GM21529 (cell line): ENCODE measurements around the gene GPR68.
"Not testable (repeated sequence)": the region's sequence is repeated elsewhere in the genome, so short reads cannot be mapped to it uniquely, and the experiment has no call there.

Experiments
- ATAC-seq: cut with Tn5 transposase; IDR thresholded peaks from one replicate; pipeline ENCODE4 v1.9.1; 2021; ENCODE audit not compliant: unreplicated experiment

GPR68 gene

DNA sequence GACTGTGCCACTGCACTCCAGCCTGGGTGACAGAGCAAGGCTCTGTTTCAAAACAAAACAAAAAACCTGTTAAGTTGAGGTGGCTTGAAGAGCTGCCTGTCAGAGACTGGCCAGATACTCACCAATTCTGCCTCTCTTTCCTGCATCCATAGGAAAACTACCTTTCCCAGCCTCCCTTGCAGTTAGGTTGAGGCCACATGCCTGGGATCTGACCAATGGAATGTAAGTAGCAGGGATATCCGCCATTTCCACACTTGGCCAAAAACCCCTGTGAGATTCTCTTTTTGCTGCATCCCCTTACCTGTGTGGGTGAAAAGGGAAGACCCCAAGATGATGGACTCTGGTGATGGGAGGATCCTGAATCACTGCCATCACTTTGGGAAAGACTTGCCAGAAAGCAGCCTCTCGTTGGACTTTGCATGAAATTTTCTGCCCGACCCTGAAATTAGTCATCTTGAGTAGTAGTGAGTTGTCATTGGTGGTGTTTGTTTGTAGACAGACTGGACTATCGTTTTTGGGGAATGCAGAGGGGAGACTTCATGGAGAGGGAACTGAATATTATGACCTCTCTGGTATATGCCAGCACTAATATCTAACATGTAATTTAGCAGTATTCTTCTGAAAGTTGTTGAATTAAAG is 14.0 kb downstream of the GPR68 start:
- ATAC-seq: no peak

DNA sequence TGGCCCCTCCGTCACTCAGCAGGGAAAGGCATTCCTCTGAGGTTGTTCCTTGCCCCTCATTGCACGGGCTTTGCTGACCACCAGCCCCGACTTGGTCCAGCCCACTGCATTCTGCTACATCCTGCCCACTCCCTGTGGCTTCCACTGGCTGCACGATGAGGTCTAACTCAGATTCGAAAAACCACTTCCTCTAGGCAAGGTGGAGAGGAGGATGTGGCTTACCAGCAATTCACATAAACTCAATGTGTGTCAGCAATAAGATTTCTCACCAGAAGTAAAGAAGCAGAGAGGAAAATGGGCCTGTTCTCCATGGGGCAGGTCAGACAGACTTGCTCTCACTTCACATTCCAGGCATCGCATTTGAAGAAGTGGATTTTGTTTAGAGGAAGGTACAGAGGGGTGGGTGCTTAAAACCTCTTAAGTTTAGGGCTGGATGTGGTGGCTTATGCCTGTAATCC is 14.7 kb downstream of the GPR68 start:
- ATAC-seq: peak; percentile 69

DNA sequence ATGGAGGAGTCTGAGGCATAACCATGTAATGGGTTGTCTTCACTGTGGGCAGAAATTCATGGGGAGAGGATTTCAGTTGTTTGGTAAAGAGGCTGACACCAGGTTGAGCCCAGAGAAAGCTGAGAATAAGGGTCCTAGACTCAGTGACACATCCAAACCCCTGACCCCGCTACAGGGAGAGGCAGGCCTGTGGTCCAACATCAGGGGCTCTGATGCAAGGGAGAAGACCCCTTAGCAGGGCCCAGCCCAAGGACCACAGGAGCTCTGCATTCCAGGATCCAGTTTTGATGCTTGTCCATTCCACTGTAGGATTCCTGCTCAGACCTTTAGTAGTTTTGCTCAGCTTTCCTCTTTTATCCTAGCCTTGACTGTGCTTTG is 15.5 kb downstream of the GPR68 start:
- no peak for ATAC-seq

DNA sequence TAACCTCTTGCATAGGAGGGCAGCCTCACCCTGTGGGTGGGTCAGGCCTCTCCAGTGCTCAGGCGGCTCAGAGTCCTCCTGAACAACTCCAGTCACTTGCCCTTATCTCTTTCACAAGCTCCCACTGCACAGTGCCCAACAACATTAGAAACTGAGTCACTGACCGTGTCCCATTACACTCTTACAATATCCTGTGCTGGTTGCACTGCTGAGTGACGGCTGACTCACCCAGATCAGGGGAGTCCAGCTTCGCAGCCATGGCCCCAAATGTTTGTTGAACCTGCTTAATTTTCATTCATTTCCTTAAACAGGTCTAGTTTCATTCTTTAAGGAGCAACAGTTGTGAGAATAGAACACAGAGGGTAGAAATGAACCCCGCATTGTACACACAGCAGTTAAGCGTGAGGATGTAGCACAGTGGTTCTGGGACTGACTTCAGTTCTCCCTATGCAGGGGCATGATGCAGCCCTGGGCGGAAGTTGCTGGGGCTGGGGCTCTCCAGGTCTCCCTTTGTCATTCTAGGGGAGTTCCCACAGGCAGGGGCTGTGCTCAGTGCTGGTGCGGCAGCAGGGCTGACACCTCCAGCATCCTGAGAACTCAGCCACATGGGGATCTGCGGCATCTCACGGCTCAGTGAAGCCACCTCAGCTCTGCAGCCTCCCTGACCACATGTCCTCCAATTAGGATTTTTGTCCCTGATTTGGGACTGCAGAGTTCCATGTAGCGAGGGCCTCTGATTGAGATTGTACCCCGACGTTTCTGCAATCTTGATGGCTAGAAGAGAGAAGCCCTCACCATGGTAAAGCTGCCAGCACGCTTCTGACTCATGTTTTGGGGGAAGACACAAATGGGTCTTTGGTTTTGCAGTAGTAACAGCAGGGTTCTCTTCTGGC is 16.1 kb downstream of the GPR68 start:
- ATAC-seq: peak; percentile 83

DNA sequence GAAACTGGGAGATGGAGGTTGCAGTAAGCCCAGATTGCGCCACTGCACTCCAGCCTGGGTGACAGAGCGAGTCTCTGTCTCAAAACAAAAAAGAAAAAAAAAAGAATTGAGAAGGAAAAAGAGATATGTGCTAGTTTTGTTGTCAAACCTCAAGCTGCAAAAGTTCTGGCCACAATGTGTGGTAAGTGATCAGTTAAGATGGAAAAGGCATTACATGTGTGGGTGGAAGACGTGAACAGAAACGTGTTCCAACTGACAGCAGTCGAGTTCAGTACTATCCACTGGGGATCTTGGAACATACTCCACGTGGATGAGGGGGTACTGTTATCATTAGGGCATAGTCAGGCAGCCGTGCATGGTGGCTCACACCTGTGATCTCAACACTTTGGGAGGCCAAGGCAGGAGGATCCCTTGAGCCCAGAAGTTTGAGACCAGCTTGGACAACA is 17.3 kb downstream of the GPR68 start:
- ATAC-seq: no peak

DNA sequence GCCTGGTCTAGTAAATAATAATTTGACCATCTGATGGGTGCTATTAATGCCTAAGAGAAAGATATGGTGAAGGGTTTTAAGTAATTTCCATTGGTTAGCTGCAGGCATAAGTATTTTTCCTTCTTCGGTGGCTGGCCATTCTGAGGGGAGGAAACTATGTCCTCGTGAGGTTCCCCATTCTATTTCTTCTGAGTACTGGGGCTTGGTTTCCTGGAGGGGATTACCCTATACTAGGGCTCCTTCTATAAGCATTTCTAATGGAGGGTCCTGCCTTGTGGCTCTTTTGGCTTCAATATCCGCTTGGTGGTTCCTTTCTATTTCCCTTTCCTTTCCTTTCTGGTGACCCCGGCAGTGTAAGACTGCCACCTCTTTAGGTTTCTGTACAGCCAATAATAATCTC is 18.1 kb downstream of the GPR68 start:
- ATAC-seq: not testable (repeated sequence)

DNA sequence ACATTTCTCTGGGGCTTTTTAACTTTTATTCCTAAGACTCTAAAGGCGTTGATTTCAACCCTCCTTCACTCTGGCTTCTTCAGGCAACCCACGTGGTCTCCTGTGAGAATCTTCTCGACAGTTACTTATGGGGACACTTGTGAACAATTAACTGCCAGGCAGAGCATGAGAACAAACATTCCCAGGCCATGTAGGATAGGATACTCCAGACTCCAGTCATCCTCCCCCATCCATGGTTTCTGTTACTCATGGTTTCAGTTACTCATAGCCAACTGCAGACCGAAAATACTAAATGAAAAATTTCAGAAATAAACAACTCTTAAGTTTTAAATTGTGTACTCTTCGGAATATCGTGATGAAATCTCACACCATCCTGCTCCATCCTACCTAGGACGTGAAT is 19.5 kb downstream of the GPR68 start:
- no peak for ATAC-seq

DNA sequence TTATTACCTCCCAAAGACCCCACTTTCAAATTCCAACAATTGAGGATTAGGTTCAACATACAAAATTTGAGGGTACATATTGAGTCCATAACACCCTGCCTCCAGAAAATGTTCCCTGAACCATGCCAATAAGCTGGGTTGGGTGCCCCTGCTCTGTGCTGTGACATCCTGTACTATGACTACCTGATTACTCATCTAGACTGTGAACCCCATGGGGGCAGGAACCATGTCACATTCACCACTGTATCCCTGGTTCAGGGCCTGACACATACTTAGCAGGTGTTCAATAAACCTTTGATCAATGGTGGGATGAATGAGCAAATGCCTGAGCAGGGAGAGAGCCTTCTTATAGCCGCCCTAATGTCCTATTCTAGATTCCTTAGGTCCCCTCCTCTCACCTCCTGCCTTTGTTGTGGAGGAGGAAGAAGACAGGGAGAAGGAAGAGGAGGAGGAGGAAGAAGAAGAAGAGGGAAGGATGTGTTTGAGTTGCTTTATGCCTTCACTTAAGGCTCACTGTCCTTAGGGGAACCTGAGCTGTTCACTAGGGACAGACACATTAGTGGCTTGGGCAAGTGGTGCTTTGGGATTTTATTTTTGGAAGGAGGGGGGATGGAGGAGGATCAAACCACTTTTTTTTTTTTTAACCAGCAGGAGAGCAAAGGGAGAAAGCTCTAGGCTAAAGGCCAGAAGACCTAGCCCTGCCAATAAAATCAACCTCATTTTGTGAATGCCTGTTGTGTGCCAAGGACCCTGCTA is 21.3 kb downstream of the GPR68 start:
- no peak for ATAC-seq

DNA sequence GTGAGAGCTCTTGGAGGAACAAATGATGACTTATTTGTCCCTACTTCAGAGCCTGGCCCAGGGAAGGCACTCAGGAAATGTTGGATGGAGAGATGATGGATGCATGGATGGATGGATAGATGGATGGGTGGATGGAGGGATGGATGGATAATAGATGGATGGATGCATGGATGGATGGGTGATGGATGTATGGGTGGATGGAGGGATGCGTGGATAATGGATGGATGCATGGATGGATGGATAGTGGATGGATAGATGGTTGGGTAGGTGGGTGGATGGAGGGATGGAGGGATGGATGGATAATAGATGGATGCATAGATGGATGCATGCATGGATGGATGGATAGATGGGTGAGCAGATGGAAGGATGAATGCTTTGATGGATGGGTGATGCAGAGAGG is 23.2 kb downstream of the GPR68 start:
- ATAC-seq: no peak

DNA sequence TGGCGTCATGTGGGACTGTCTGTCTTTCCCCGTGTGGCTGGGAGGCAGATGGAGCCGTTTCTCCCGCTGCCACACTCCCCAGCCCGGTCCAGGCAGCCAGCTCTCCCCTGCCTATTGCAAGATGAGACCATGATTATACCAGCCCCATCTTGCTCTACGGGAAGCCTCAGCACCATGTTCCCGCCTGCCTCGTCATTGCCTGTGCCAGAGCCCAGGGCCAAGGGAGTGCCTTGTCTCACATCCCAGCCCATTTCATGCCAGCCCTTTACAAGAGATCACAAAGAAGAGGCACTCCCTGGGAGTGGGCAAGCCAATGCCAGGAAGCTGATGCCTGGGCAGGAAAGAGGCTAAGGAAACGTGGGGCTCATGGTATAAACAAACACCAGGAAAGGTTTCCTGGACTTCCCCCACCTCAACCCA is 23.9 kb downstream of the GPR68 start:
- no peak for ATAC-seq

DNA sequence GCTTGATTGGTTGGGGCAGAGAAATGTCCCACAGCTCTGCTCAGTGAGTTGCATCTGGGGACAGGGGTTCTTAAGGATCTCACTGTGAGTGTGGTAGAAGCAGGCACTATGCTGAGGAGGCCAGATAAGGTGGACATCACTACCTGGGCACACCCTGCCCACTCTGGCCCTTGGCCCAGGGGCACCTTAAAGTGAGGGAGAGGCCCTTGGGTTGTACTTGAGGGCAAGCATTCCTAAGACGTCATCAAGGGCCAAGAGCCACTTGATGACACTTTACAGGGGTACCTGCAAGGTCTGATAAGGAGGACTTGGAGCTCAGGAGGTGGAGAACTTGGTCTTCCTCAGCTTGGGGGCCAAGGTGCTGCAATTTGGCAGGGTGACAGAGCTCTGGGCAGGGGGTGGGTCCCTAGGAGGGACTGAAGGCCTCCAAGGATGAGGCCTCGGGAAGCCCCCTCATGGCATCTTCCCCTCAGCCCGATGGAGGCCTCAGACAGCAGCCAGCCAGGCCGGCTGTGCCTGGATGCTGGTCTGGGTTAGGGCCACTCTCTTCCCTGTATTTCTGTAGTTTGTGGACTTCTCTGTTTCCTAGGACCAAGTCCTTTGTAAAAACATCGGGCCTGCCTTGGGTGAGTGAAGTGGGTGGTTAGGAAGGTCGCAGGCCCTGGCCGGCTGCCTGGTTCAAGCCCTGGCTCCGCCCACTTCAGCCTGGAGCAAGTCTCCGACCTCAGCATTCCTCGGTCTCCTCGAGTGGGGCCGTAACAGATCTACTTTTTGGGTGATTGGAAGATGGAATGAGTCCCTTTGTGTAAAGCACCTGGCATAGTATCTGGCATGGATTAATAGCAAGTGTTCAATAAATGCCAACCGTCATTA is 24.8 kb downstream of the GPR68 start:
- no peak for ATAC-seq

DNA sequence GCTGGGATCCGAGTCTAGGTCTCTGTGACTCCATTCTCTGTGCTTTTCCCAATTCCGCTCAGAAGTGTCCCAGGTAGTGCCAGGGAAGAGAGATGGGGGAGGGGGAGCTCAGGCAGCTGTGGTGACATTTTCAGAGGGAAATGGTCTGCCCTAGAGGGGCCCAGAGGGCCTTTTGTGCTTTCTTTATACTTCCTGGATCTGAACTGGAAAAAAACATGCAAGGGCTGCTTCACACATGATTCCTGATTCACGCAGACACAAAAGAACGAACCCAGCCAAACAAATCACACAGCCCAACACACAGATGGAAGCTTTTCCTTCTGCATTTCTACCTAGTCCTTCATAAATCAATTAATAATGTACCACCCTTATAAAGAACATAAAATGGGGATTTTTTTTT is 26.5 kb downstream of the GPR68 start:
- no peak for ATAC-seq

DNA sequence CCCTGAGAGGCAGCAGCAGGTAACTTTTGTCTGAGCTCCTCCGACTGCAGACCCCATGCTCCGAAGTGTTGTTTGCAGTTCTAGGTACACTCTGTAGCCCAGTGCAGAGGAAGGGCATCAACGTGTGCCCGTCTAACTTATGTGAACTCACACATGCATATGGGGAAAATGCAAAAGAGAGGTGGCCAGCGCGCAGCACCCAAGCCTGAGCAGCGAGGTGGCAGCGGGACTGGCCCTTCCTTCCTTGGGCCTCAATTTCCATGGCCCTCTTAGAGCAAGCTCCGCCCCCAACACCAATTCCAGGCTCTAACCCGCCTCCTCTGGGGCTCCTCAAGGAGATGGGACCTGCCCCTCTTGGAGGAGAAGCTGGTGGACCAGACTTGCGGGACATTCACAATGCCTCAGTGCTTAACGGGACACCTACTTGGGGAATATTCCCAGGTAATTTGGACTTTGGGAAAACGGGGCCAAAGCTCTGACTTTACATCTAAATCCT is 27.7 kb downstream of the GPR68 start:
- ATAC-seq: no peak

DNA sequence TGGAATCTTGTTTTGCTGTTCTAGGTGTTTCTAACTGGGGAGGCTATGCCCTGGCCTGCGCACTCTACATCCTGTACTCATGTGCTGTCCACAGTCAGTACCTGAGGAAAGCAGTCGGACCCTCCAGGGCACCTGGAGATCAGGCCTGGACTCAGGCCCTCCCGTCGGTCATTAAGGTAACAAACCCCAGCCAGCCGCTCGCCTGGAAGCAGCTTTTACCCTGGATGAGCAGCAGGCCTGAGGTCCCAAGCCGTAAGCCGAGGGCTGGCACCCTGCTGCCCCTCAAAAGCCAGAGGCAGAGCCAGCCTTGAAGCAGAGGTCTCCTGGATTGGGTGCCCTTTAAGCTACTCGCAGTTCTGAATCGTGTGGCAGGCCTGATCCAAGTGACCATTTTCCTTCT is 29.1 kb downstream of the GPR68 start:
- no peak for ATAC-seq

DNA sequence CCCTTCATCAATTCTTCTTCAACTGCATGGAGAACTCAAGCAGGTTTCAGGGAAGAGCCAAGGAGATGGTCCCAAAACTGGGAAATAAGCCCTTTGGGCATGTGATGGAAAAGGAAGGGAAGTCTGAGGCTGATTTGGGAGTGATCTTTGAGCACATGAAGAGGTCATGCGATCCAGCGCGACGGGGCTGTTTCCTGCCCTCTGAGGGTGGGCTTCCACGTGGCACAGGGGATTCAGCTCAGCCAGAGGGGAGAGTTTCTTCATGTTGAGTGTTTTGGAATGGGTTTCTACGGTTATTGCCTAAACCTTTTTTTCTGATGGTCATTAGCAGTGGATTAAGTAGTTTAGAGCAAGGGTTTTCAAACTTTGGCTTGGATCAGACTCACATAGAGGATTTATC is 30.2 kb downstream of the GPR68 start:
- no peak for ATAC-seq

DNA sequence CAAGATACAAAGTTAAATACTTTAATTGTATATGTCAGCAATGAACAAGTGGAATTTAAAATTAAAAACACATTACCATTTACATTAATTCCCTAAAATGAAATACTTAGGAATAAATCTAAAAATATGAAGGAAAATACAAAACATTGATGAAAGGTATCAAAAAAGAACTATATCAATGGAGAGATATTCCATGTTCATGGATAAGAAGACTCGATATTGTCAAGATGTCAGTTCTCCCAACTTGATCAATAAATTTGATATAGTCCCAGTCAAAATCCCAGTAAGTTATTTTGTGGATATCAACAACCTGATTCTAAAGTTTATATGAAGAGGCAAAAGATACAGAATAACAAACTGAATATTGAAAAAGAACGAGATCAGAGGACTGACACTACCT is 33.5 kb downstream of the GPR68 start:
- ATAC-seq: no peak

DNA sequence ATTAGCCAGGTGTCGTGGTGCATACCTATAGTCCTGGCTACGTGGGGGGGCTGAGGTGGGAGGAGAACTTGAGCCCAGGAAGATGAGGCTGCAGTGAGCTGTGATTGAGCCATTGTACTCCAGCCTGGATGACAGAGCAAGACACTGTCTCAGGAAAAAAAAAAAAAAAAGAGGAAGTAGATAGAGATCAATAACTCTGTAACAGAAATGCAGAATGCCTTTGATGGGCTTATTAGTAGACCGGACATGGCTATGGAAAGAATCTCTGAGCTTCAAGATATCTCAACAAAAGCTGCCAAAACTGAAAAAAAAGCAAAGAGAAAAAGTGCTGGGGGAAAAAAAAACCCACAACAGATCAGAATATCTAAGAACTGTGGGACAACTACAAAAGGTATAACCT is 37.5 kb downstream of the GPR68 start:
- no peak for ATAC-seq

DNA sequence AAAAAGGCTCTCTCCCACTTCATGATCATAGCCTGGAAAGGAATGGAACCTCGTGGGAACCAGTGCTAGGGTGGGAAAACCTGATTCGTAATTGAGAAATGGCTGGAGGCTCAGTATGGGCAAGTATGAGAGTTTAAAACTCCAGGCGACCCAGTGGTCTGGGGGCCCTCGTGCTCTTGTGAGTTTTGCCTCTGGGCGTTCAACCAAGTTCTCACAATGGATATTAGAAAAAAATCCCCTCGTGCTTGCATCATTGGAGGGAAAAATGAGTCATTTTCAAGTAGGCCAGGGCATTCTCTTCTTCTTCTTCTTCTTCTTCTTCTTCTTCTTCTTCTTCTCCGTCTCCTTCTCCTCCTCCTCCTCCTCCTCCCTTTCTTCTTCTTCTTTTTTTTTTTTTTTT is 39.0 kb downstream of the GPR68 start:
- ATAC-seq: no peak

DNA sequence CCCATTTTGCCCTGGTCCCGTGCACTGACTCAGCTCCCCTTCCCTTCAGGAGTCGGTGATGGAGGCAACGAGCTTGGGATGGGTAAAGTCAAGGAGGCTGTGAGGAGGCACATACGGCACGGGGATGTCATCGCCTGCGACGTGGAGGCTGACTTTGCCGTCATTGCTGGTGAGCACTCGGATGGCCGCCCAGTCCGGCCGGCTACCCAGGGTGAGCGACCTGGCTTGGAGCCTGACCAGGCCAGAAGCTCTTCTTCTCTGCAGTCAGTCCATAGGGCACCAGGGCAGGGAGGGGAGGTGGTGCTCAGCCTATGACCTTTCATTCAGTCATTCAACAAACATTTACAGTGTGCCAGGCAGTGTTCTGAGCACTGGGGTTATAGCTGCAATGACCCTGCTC is 39.8 kb downstream of the GPR68 start:
- no peak for ATAC-seq

DNA sequence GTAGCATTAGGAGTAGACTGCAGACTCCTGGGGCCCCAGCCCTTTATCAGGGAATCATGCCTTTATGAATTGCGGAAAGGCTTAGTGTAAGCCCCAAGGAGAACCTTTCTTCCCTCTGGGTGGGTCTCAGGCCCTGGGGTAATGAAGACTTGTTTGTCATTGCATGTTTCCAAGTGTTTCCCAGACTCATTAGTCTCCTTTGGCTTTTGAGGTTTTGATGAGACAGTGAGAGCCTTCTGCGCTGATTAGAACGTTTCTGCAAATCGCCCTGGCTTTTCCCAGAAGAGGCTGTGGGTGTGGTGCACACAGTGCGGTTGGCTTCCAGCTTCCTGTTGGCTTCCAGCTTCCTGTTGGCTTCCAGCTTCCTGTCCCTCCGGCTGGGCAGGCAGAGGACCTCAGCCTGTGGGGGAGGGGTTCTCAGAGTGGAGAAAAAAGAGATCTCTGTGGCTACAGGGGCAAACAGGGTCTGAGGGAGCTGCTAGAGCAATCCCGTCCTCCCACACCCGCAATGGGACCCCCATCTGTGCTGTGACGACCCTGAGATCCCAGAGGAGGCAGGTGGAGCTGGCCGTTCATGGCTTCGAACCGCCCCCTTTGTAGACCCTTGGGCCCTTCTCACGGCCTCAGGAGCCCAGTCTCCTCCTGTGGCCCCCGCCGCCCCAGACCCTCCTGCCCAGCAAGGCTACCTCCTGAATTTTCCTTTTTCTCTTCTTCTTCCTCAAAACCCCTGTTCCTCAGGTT is 42.1 kb downstream of the GPR68 start:
- no peak for ATAC-seq
